Measurements from ENCODE around the gene MRPL46.

DNA sequence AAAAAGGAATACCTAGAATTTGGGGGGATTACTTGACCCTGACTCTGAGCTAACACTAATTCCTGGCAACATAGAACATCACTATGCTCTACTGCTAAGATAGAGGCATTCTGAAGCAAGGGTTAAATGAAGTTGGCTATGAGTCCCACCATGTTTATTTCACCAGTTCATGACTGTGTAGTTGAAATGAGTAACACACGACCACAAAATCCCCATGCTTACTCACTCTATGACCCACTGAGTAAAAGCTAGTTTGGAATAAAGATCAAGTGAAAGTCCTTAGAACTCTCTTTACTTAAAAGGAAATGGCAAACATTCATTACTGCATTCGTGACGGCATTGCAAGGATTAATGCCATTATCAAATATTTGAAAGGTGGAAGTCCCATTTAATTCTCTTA, 47.4 kb downstream of the MRPL46 start:
- TF ChIP-seq, protein P1, sequence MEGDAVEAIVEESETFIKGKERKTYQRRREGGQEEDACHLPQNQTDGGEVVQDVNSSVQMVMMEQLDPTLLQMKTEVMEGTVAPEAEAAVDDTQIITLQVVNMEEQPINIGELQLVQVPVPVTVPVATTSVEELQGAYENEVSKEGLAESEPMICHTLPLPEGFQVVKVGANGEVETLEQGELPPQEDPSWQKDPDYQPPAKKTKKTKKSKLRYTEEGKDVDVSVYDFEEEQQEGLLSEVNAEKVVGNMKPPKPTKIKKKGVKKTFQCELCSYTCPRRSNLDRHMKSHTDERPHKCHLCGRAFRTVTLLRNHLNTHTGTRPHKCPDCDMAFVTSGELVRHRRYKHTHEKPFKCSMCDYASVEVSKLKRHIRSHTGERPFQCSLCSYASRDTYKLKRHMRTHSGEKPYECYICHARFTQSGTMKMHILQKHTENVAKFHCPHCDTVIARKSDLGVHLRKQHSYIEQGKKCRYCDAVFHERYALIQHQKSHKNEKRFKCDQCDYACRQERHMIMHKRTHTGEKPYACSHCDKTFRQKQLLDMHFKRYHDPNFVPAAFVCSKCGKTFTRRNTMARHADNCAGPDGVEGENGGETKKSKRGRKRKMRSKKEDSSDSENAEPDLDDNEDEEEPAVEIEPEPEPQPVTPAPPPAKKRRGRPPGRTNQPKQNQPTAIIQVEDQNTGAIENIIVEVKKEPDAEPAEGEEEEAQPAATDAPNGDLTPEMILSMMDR (IDR thresholded peaks at IDR 0.05; ENCODE audit: low read depth, low read length): no peak
- TF ChIP-seq POLR2A (IDR thresholded peaks at IDR 0.05; ENCODE audit: extremely low read depth, insufficient read length): no peak
- TF ChIP-seq, protein P2, sequence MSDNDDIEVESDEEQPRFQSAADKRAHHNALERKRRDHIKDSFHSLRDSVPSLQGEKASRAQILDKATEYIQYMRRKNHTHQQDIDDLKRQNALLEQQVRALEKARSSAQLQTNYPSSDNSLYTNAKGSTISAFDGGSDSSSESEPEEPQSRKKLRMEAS (IDR thresholded peaks at IDR 0.05; ENCODE audit: low read depth, low read length): no peak
- TF ChIP-seq MYC (IDR thresholded peaks at IDR 0.05; ENCODE audit: low read depth, low read length): no peak

All from NB4 (cell line).